A673 (cell line): ENCODE results near the gene CNOT3.

Experiments
- EZH2 ChIP-seq: fragments of 200-600 bp; sonication (generic); IDR thresholded peaks from 2 replicates; pipeline ENCODE4 v1.6.1; 2017; ENCODE audit warnings: borderline replicate concordance, low read depth, mild to moderate bottlenecking, mixed read lengths, antibody characterized with exemption, low read length; ENCODE audit not compliant: poor library complexity, severe bottlenecking
- TF ChIP-seq, protein P1 (sequence below): fragments of 300-800, 200-600 bp; sonication (generic); conservative IDR thresholded peaks from 2 replicates; pipeline ENCODE4 v1.5.1; 2017; ENCODE audit warnings: low read depth, mild to moderate bottlenecking, antibody characterized with exemption, low read length, moderate library complexity, mixed read lengths

DNA sequence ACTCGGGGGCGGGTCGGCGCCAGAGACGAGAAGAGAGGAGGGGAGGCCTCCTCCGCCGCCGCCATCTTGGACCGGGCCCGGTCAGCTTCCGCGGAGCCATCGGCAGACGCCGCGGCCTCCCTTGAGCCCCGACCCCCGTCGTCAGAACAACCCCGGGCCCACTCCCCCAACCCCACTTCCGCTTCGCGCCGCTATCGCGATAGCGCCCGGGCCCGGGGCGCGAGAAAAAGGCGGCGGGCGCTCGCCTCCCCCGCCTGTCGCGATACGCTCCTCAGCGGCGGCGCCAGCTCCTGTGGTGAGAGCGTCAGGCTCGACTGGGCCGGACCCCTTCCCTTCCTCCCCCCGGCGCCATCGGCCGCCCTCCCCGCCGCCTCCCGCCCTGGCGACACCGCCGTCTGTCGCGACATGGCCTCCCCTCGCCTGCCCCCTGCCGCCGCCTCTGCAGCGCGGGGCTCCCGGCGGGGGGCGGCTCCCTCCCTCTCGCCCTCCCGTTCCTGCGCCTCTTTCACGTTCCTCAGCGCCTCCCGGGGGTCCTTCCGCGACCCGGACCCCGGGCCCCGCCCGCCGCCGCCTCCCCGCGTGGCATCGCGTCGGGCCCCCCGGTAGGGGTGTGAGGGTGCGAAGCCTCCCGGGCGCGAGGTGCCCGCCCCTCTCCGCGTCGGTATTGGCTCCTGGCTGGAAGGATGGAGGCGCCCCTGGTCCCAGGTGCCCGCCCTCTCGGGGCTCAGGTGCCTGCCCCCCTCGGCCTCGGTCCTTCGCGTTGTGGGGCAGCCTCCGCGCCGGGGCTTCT is at the start of gene CNOT3:
- TF ChIP-seq, protein P1, sequence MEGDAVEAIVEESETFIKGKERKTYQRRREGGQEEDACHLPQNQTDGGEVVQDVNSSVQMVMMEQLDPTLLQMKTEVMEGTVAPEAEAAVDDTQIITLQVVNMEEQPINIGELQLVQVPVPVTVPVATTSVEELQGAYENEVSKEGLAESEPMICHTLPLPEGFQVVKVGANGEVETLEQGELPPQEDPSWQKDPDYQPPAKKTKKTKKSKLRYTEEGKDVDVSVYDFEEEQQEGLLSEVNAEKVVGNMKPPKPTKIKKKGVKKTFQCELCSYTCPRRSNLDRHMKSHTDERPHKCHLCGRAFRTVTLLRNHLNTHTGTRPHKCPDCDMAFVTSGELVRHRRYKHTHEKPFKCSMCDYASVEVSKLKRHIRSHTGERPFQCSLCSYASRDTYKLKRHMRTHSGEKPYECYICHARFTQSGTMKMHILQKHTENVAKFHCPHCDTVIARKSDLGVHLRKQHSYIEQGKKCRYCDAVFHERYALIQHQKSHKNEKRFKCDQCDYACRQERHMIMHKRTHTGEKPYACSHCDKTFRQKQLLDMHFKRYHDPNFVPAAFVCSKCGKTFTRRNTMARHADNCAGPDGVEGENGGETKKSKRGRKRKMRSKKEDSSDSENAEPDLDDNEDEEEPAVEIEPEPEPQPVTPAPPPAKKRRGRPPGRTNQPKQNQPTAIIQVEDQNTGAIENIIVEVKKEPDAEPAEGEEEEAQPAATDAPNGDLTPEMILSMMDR, result no peak
- TF ChIP-seq EZH2, result no peak
